ENCODE measurements around the gene SNX15. TPM values are rescaled to one million over a fixed set of nuclear protein-coding genes. Genes with fewer than 3 reads are reported as not detected.
A peak's percentile ranks its signal among the peaks of the same experiment; 100 is the strongest.

SNX15 gene
- total RNA-seq, 3 donors from 2014 or later (not counting 1 experiment from before 2014, with no cell fraction given) = 16.9 to 28.1 (median 27.1) TPM

DNA sequence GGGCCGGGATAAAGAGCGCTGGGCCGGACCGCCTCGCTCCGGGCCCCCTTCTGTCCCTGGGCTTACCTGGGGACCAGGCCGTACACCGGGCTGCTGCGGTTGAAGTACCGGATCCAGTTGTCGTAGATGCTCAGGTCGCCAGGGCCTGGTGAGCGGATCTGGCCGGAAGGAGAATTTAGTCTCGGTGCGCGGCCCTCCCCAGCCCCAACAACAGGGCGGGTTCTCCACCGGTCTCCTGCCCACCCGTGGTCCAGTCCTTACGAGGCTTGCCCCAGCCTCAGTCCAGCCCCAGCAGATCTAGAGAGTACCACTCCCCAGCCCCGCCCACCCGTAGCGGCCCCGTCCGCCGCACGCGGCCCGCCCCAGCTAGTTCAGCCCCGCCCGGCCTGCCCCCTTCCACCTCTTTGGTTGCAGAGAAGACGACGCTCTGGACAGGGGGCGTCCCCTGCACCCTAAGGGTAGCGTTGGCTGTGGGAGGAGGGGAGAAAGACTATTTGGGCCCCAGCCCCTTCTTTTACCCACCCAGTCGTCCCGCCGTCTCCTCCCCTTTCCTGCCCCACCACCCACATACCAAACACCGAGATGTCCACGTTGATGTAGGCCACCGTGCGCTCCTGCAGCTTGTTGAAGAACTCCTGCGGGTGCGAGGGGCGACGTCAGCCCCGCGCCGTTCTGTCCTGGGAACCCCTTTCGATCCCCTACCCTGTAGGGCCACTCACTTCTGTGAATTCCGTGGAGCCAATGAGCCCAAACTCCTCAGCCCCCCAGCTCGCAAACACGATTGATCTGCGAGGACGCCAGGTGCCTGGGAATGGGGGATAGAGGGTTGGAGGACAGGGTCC, 20.6 kb downstream of the SNX15 start:
- 26% methylated on average over 43 of the region's 56 CpGs for WGBS (ENCODE audit: insufficient coverage)
- H3K4me1 Mint-ChIP-seq = peaks cover 14 to 28% of the 10 kb centered on the region in 2 donors

DNA sequence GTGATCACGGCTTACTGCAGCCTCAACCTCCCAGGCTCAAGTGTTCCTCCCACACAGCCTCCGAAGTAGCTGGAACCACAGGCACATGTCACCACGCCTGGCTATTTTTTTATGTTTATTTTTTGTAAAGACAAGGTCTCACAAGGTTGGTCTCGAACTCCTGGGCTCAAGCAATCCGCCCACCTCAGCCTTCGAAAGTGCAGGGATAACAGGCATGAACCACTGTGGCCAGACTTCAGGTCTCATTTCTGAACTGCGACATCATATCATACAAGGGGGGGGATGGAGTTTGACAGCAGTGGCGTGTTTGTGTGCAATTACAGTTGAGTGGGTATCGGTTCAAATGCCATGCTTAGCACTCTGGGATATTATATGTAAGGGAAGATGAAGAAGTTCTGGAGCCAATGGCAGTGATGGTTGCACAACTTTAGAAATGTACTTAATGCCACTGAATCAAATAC, 24.2 kb downstream of the SNX15 start:
- no peaks in the 10 kb centered on the region for H3K9me3 Mint-ChIP-seq
- Histone ChIP-seq H3K4me3 (ENCODE audit: low read length) (no peak overlapping the region), H3K9me3 (ENCODE audit: control insufficient read depth, insufficient read depth, low read length) (no peaks in the 10 kb centered on the region), H3K27me3 (ENCODE audit: control insufficient read depth, insufficient read depth, low read length) (no peaks in the 10 kb centered on the region), H3K4me1 (ENCODE audit: control insufficient read depth, insufficient read depth, low read length) (peaks cover 30% of the 10 kb centered on the region), H3K27ac (ENCODE audit: low read length) (no peak overlapping the region), H3K36me3 (ENCODE audit: control insufficient read depth, insufficient read depth, low read length) (no peaks in the 10 kb centered on the region)
- H3K4me1 Mint-ChIP-seq = peaks cover 16 to 24% of the 10 kb centered on the region in 2 donors
- no peak for ATAC-seq
- no peak for TF ChIP-seq CTCF (IDR thresholded peaks at IDR 0.05)
- no peak overlapping the region for H3K4me3 Mint-ChIP-seq
- no peaks in the 10 kb centered on the region for H3K36me3 Mint-ChIP-seq
- peaks cover 0 to 6% of the 10 kb centered on the region in 2 donors for H3K27me3 Mint-ChIP-seq (ENCODE audit: low read depth in 2 of 2)
- no peak for DNase-seq
- H3K27ac Mint-ChIP-seq = no peak overlapping the region
- intact Hi-C loops (cut with micrococcal nuclease) = no loop called here
- 78% methylated on average over 9 of the region's 9 CpGs for WGBS (ENCODE audit: insufficient coverage)

More for the DNA sequence above, 20.6 kb downstream of the SNX15 start:
- Mint-ChIP-seq H3K27me3 (ENCODE audit: low read depth in 2 of 2) (no peaks in the 10 kb centered on the region), H3K4me3 (peak overlapping the region; percentile 90), H3K9me3 (no peaks in the 10 kb centered on the region), H3K36me3 (no peaks in the 10 kb centered on the region), H3K27ac (peak overlapping the region; percentile 50 to 85)
- peak overlapping the region; percentile 40 for H3K27ac ChIP-seq (ENCODE audit: low read length)
- H3K36me3 ChIP-seq (ENCODE audit: control insufficient read depth, insufficient read depth, low read length) = peaks cover 5% of the 10 kb centered on the region
- peak; percentile 75 to 86 (median 84) for ATAC-seq
- H3K9me3 ChIP-seq (ENCODE audit: control insufficient read depth, insufficient read depth, low read length) = no peaks in the 10 kb centered on the region
- H3K4me3 ChIP-seq (ENCODE audit: low read length) = peak overlapping the region; percentile 55
- peaks cover 26% of the 10 kb centered on the region for H3K4me1 ChIP-seq (ENCODE audit: control insufficient read depth, insufficient read depth, low read length)
- TF ChIP-seq CTCF (IDR thresholded peaks at IDR 0.05) = no peak
- intact Hi-C loops (cut with micrococcal nuclease) = no loop called here
- DNase-seq = peak; percentile 27 to 44
- no peaks in the 10 kb centered on the region for H3K27me3 ChIP-seq (ENCODE audit: control insufficient read depth, insufficient read depth, low read length)

DNA sequence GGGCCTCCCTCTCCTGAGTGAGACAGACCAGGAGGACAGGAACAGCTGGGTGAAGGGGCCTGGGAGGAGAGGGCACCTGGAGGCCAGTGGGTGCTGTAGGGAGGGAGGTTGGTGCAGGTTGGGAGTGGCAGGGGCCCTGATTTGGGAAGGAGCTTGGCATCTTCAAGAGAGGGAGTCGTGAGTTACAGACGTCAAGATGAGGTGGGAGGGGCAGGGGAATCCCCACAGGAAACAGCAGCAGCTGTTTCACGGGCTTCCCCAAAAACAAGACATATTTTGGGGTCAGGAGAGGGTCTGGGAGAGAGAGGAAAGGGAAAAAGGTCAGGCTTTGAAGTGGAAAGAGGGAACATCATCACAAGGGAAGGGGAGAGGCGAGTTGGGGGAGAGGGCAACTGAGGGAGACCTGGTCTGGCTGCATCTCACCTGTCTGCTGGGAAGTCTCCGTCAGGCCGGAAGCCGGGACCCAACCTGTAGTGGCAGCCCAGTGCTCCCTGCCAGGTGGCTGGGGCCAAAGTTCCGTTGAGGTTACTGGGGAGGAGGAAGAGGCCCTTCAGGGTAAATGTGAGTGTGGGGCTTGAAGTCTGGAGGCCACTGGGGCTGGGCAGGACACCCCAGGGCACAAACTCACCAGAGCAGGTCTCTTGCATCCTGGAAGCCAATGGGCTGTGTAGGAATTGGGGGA, 26.7 kb downstream of the SNX15 start:
- H3K4me3 Mint-ChIP-seq = no peak overlapping the region
- peaks cover 5 to 9% of the 10 kb centered on the region in 2 donors for H3K4me1 Mint-ChIP-seq
- WGBS (ENCODE audit: insufficient coverage) = 10% methylated on average over 8 of the region's 8 CpGs
- H3K27me3 ChIP-seq (ENCODE audit: control insufficient read depth, insufficient read depth, low read length) = no peaks in the 10 kb centered on the region
- H3K27ac Mint-ChIP-seq = peak overlapping the region in 1 of 2 donors; percentile 72
- intact Hi-C loops (cut with micrococcal nuclease) = no loop called here
- H3K9me3 Mint-ChIP-seq = no peaks in the 10 kb centered on the region
- TF ChIP-seq CTCF (IDR thresholded peaks at IDR 0.05) = no peak
- H3K36me3 ChIP-seq (ENCODE audit: control insufficient read depth, insufficient read depth, low read length) = no peaks in the 10 kb centered on the region
- peaks cover 0 to 6% of the 10 kb centered on the region in 2 donors for H3K27me3 Mint-ChIP-seq (ENCODE audit: low read depth in 2 of 2)
- H3K9me3 ChIP-seq (ENCODE audit: control insufficient read depth, insufficient read depth, low read length) = no peaks in the 10 kb centered on the region
- H3K4me1 ChIP-seq (ENCODE audit: control insufficient read depth, insufficient read depth, low read length) = peaks cover 11% of the 10 kb centered on the region
- peak in 1 of 3 donors; percentile 24 for ATAC-seq
- DNase-seq = peak in 1 of 2 donors; percentile 71
- no peak overlapping the region for H3K27ac ChIP-seq (ENCODE audit: low read length)
- no peak overlapping the region for H3K4me3 ChIP-seq (ENCODE audit: low read length)
- no peaks in the 10 kb centered on the region for H3K36me3 Mint-ChIP-seq

All from natural killer cell (primary cell).